Stimulated activated naive CD8-positive, alpha-beta T cell treated with anti-CD3 and anti-CD28 coated beads, Interleukin-15, Interleukin-2, amounts not matched to agents 100 U/mL and 50 U/mL, for 24 hours (primary cell): ENCODE data around the gene VAV2.

Experiments used
- ATAC-seq: fragments of 150-1000 bp; cut with Tn5 transposase; one replicate; pipeline ENCODE4 v1.10.0; 2021
- DNase-seq: peaks from one replicate; pipeline ENCODE4 v3.0.0; 2021

VAV2 gene

DNA sequence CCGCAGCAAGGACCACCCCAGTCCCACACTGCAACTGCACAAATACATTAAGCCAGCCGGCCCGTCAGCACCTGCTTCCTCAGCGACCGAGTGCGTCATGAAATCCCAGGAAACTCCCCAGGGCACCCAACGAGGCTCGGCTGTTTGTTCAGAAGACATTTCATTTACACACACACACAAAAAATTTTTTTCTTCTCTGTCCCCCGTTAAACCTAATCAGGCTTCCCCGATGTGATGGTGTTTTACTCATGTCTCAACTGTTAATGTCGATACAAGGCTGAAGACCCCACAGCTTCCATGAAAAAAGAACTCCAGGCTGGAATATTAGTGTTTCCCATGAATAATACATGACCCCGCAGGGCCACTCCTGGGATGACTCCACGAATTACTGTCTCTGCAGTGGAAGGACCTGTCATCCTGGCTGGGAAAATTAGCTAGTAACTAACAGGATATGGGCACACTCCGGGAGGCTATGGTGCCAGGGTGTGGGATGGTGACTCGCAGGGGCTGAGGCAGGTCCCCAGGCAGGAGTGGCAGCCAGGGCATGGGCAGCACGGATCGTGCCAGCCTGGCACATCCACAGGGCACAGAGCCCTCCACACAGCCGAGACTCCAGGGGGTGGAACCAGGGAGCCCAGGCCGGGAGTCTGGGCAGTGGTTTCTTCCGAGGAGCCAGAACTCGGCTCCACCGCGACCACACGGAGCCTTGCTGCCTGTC, 102.4 kb downstream of the VAV2 start:
- DNase-seq = no peak
- no peak for ATAC-seq

DNA sequence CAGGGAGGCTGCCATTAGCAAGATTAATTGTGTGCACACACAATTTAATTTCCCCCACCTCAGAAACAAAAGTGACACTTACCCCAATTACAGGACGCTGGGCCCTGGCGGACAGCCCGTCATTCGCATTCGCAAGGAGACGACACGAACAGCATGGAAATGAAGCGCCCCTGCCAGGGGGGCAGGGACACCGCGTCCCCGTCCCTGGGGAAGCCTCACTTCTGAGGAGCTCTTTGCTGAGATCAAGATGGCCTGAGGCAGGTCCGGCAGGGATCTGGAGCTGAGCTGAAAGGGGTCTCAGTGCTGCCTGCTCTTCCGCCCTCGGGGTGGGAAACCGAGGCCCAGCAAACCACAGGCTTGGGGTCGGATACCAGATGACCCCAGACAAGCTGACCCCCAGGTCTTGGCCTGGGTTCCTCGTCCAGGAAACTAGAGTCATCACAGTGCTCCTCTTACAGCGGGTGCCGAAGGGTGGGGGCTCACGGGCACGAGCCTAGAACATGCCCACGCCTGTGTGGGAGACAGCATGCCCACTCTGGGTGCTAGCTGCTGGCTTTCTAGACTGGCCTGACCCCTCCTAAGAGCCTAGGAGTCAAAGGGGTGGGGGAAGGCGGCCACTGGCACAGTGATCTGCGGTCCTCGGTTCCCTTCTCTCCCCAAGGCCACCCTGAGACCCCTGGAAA, 103.2 kb downstream of the VAV2 start:
- no peak for ATAC-seq
- no peak for DNase-seq

DNA sequence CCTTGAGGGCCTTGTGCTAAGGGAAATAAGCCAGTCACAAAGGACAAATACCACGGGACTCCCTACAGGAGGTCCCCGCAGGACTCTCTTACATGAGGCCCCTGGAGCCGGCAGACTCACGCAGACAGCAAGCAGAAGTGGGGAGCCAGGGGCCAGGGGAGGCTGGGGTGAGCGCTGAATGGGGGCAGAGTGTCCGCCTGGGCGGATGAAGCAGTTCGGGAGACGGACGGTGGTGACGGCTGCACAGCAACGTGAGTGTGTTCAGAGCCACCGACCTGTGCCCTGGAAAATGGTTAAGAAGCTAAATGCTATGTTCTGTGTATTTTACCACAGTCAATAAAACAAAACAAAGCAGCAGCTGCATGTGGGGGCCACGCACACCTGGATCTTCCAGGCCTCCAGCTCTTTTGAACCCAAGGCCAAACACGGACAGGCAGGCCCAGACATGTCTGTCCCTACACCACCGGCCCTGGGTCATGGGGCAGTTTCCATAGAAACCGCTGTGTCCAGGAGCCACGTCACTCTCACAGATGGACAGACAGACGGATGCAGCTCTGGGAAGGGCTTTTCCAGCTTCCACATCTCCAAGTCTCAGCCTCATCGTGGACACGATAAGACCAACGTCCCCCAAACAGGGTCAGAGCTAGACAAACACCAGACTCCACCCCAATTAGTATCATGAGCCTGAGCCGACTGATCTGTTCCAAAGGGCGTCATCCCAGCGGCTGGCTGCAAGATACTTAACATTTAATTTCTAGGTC, 103.9 kb downstream of the VAV2 start:
- no peak for ATAC-seq
- no peak for DNase-seq

DNA sequence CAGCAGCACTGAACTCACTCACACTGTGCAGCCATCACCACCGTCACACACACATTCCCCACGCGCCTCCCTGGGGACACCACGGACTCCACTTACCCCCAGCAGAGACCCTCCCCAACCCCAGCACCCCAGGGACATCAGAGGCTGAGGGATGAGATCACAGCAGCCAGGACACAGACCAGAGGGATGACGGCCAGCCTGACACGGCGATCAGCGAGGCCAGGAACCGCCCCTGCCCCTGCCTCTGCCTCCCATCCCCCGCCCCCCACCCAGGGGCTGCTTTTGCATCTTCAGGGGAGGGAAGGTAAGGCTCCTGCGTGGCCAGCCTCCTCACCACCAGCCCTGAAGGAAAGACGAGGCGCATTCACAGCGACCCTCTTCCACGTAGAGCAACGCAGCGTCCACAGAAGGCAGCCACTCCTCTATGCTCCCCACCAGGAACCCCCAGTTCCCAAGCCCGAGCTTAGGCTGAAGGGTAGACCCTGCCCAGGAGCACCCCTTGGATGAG, 104.5 kb downstream of the VAV2 start:
- no peak for DNase-seq
- no peak for ATAC-seq

DNA sequence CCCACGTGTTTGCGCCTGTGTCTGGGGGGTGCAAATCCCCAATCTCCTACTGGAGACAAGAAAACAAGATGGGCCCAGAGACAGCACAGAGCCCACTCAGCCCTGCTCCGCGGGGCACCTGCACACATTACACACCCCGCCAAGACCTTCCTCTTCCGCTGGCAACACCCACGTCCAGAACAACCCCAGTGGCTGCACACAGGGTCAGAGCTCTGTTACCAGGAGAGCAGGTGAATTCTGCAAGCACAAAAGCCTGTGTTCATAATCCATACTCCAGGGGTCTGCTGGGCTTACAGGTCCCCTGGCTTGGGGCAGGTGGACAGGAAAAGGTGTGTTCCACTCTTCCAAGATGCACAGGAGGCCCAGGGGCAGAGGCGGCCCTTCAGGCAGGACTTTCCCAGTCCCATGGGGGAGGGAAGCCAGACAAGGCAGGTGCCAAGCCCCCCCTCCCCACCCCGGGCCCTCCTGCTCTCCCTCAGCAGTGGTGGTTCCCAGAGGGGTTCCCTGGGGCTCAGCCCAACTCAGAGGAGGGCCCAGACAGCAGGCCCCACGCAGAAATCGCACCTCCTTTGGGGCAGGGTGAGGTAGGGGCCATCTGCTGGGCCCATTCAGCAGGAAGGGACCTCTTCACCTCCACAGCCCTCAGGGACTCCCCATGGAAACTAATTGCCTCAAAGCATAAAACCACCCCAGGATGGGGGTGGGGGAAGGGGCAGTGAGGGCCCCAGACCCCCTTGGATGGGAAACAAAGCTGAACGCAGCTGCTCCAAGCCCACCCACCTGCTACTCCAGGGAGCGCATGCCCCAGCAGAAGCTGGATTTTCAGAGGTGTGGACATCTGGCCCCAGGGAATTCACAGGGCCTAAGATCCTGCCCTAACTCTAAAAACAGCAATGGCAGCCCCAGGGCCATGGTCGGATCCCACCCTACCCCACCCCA, 105.3 kb downstream of the VAV2 start:
- ATAC-seq = no peak
- DNase-seq = no peak

DNA sequence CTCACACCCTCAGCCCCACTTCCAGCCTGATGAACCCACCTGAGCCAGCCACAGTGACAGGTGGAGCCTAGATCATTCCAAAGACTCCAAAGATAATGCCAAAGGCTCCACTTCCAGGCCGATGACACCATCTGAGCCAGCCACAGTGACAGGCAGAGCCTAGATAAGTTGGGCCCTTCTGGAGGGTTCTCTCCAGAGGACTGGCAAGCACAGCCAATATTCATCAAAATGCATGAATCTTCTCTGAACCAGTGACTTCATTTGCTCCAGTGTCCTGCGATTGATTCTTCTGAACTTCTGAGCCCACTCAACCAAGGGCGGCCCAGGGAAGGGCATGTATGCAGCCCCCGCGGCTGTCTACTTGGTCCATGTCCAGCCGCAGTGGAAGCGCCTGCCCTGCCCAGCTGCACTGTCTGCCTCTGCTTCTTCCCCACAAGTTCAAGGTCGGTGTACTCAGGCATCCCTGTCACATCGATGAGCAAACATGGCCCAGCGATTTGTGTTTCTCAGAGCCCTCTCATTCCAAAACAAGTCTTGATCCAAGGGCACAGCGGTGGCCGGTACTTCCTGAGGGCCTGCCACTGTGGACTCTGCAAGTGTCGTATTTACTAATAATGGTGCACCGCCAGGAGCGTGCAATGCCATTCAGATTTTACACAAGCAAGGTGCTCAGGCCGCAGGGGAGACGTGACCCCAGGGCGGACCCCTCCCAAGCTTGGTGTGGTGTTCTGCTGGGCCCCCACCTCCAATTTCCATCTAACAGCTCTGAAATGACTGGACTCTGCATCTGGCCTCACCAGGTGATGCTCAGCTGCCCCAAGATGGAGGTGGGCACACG, 107.0 kb downstream of the VAV2 start:
- ATAC-seq = no peak
- no peak for DNase-seq

DNA sequence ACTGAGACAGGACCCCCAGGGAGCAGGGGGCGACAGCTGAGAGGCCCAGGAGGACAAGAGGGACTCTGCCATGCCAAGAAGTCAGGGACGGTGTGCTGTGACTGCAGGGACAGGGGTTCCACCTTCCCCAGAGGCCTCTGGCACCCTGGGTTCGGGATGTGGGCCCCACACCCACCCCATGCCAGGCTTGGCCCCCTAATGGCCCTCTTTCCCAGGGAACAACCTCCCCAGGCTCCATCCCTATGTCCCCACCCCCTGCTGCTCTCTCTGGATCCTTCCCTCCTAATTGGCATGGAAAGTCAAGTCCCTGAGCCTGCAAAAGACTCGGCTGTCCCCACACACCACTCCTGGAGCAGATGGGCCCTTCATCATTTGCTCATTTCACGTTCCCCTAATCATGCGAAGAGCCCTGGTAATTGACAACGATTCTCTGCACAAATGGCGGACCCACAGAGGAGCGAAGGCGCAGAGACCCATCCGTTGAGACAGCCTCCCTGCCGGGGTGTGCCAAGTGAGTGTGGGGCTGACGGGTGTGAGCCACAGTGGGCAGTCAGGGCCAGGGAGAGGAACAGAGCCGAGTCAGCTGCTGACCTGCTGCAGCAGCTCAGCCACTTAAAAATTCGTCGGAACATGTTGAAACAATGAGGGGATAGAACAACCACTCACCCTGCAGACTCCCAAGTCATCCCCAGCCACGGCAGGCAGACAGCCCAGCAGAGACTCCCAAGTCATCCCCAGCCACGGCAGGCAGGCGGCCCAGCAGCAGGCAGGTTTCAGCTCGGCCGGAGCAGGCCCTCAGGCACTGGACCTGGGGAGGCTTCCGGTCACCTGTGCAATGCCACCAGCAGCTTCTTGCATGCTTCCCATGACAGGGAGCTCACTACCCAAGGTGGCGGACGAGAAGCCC, 109.0 kb downstream of the VAV2 start:
- ATAC-seq = no peak
- no peak for DNase-seq

DNA sequence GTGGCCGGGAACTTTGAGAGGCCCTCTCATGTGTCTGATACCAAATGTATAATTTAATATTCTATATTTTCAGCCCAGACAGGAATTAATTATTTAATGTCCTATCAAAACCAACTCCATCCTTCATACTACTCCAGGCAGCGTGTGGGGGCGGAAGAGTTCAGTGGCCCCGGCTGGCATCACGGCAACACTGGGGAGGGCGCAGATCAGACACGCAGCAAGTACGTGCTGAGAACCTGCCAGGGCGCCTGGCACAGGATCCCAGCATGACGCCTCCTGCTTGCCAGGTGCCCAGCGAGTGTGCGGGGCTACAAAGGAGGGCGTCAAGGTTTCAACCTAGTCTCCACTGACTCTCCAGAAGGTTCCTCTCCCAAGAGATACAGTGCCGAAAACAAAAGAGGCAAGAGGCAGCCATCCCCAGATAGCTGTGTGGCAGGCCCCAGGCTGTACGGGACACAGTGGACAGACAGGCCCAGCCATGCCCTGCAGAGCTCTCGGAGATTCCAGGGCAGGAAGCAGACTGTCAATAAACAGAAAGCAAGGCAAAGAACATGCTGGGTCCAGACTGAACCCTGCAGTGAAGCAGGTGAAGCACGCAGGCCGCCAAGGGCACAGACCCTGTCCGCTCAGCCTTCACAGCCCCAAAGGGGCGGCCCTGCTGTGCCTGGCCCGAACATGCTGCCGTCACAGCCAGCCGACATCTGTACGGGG, 110.3 kb downstream of the VAV2 start:
- no peak for DNase-seq

DNA sequence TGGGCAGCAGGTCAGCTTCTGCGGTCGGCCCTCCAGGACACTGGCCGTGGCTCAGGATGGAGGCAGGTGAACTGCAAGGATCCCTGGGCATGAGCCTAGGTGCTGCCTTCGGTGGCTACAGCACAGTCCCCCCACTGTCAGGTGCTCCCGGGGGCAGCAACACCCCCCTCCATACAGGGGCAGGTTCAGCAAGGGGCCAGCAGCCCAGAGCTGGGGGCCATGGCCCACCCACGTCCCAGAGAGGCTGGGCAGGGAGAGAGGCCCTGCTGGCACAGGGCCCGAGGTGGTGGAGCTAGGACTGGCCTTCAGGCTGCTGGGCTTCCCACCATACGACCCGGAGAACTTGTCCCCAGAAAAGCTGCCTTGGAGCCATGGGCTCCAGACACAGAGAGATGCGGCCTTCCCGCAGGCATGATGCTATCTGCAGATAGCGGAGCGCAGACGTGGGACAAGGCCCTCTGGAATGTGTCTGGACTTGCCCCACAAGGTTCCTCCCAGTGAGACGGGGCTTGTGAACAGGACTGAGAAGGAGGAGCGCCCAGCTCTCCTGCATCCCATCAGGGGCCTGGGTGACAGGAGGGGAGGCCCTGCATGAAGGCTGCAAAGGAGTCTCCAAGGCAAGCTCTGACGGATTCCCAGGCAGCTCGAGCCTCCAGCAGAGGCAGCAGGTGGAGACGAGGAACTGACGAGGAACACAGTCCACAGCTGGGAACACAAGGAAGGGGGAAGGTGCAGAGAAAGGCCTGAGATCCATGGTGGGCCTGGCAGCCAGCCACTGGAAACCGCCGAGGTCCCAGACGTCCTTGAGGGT, 111.1 kb downstream of the VAV2 start:
- ATAC-seq (no peak), DNase-seq (no peak)

More for the DNA sequence above, 110.3 kb downstream of the VAV2 start:
- ATAC-seq = no peak

DNA sequence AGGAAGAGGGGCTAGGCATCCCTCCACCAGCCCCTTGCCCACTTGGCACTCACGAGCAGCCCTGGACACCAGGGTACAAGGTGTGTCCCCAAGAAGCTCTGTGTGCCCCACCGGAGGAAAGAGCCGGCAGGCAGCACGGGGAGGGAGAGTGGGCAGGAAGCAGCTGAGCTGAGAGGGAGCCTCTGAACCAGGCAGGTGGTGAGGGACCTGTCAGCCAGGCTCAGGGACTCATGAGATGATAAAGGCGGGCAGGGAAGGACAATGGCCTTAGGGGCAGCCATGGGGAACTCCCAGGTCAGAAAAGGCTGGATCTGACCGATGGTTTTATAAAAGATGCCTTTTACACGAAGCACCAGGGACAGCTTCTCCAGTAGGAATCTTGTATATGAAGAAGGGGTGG, 112.0 kb downstream of the VAV2 start:
- ATAC-seq (no peak), DNase-seq (no peak)

DNA sequence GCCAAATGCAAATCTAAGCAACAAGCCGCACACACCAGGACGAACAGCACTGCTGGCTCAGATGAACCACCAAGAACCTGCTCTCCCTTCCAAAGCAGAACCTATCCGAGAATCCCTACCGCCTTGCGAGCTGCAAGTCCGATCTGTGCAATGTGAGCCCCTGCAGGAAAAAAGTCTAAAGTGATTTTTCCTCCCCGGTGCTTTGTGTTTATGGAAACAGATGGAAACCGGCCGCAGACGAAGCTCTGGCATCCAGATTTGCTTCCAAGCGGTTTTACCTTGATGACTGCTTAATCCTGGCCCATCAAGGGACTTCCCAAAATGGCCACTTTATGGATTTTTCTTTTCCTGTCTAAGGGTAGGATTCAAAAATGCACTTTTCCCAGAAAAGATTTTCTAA, 112.5 kb downstream of the VAV2 start:
- DNase-seq (no peak), ATAC-seq (no peak)

DNA sequence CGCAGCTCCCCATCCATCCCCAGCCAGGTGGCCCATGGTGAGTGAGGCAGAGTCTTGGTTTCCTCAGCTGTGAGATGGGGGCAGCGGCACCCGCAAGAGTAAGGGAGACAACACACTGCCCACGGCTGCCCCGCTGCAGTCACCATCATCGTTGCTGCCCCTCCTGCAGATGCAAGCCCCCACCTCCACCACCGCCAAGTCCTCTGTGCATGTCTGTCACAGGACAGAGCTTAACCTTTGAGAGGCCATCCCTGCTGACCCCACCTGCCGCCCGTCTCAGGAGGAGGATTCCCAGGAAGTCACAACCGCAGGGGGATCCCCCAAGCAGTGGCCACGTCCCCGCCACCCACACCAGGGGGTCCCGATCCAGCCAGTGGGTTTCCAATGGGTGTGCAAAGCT, 113.7 kb downstream of the VAV2 start:
- no peak for DNase-seq
- ATAC-seq = no peak

DNA sequence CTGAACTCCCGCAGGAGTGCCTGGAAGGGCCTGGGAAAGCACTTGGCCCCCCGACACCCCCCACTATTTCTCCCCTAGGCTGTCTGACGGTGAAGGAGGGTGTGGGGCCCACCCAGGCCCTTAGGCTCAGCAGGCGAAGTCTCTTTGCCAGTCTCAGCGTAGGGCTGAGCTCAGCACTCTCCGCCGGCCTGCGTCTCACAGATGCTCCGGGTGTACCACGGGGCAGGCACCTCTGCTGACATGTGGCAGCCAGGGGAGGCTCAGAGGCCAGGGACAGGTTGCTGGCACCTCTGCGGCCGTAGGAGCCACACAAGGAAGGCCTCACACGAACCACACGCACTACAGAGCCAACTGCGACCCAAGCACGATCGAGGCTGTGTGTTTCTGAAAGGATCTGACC, 114.2 kb downstream of the VAV2 start:
- ATAC-seq (no peak), DNase-seq (no peak)

DNA sequence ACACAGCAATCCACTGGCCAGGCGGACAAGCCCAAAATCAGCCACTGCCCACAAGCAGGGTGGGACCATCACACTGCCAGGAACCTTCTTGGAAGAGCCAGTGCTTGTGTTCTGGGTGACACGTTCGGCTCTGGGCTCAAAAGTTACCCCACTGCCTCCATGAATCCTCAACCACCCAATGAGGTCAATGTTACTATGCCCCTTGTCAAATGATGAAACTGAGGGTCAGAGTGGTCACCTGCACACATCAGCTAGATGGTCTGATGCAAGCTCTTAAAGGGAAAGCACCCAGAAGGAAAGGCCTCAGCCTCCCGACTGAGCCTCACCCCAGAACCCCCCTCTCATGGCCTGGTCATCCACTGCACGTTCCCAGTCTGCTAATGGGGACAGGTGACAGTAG, 114.8 kb downstream of the VAV2 start:
- ATAC-seq (no peak), DNase-seq (no peak)

DNA sequence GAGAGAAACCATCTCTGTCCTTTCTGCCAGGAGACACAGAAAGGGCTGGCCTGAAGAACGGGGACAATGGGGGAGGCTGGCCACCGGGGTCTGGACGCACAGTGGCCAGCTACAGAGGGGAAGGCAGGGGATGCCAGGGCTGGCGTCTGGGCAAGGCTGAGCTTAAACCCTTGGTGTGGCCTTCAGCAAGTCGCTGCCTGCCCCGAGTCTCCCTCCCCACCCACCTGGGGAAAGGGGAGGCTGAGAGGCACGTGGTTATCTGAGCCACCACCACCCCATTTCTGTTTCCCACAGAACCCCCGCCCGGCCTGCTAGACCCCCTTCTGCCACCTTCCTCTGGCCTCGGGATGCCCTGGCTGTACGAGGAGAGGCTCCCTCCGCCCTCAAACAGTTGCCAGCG, 115.3 kb downstream of the VAV2 start:
- DNase-seq (no peak), ATAC-seq (no peak)

DNA sequence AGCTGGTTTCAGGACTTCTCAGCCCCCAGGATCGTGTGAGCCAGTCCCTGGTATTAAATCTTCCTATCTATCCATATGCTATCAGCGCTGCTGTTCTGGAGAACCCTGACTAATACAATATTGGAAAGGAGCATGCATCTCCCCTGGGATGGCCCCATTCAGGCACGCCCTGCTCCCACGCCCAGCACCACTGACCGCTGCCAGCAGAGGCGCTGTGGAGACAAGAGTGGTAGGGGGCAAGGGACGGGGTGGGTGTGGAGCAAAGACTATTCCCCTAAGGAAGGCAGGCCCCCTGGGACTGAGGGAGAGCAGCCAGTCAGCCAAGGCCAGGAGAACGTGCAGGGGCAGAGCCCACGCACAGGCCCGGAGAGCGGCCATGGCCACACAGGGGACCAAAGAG, 116.0 kb downstream of the VAV2 start:
- no peak for ATAC-seq
- DNase-seq = no peak

DNA sequence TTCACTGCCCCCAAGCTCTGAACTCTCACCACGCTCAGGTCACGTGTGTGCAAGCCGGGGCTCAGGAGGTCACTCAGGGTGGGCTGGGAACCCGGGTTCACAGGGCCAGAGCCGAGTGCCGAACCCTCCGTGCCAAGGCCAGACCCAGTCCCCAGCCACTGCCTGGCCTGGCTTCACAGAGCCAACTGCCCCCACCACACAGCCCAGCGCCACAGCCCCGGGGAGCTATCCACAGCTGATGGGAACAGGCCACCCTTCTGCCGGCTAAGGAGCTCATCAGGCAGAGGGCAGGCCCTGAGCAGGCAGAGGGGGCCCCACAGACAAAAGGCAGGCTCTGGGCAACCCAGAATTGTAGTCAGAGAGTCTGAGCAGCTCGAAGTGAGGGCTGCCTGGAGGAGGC, 117.0 kb downstream of the VAV2 start:
- ATAC-seq (no peak), DNase-seq (no peak)

DNA sequence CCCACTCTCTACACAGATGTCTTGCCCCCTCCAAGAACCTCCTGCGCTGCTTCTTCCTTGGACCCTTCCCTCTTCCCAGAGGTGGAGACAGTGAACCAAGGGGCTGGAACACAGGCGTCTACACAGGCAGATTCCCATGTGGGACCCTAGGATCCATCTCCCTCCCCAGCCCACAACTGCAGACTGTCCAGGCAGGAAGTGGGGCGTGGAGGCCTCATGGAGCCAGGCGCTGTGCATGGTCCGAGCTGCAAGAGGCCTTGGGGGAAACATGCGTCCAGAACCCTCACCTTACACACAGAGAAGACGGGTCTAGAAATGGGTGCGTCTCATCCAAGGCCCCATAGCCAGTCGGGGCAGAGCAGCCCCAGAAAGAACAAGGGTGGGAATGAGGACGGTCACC, 117.5 kb downstream of the VAV2 start:
- DNase-seq (no peak), ATAC-seq (no peak)
